ENCODE results near the gene NFKB1. TPM values are rescaled to one million over a fixed set of nuclear protein-coding genes. Genes with fewer than 3 reads are reported as not detected.

The NFKB1 gene
- total and polyA plus RNA-seq, 2 experiments from 2014 or later: 15.5 to 26.6 TPM

DNA sequence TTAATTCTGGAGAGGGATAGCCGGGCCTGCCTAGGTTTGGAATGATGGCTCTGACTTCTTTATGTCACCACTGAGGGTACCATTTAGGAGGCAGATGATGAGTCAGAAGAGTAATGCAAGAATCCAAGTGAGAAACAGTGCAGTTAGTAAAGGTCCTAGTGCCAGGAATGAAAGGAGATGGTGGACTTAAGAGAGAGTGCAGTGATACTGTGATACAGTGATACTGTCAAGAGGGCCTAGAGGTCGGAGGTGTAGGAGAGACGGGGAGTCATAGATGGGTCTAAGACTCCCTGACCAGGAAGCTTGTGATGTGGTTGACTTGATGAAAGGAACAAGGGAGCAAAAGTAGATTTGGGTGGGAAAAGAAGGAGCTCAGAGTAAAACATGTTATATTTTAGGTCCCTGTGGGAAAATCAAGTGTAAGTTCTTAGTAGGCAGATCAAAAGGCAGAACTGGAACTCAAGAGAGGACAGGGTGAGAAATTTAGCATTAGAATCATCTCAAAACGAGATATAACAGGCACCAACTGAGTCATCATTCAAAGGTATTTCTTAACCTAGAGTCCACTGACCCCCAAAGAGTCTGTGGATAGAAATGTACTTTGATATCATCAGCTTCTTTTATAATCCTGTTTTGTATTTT is 85.0 kb downstream of the NFKB1 start:
- Histone ChIP-seq H3K27ac (no peak overlapping the region), H3K4me1 (ENCODE audit: low read depth) (peaks cover 17% of the 10 kb centered on the region), H3K27me3 (no peaks in the 10 kb centered on the region), H3K4me3 (no peak overlapping the region), H3K36me3 (no peaks in the 10 kb centered on the region), H3K9me3 (ENCODE audit: low read depth) (no peaks in the 10 kb centered on the region)
- TF ChIP-seq, protein P1, sequence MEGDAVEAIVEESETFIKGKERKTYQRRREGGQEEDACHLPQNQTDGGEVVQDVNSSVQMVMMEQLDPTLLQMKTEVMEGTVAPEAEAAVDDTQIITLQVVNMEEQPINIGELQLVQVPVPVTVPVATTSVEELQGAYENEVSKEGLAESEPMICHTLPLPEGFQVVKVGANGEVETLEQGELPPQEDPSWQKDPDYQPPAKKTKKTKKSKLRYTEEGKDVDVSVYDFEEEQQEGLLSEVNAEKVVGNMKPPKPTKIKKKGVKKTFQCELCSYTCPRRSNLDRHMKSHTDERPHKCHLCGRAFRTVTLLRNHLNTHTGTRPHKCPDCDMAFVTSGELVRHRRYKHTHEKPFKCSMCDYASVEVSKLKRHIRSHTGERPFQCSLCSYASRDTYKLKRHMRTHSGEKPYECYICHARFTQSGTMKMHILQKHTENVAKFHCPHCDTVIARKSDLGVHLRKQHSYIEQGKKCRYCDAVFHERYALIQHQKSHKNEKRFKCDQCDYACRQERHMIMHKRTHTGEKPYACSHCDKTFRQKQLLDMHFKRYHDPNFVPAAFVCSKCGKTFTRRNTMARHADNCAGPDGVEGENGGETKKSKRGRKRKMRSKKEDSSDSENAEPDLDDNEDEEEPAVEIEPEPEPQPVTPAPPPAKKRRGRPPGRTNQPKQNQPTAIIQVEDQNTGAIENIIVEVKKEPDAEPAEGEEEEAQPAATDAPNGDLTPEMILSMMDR (IDR thresholded peaks at IDR 0.05; ENCODE audit: low read depth, low read length): no peak
- no peak for DNase-seq (ENCODE audit: low read depth in 1 of 2, low spot score in 1 of 2)

DNA sequence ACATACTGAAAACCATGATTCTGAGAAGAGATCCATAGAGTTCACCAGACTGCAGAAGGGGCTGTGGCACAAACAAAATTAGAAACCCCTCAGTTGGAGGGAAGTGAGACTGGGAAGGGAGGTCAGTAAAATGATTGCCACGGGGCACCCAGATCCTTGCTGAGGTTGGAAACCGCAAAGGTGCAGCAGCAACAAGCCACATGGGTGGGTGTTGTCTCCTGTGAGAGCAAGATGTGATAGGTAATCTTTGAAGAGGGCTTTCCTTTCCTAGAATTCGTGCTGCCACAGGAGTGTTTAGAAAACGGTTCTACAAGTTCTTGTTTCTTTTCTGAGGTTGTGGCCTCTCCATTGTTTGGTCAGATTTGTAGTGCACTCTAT is 85.5 kb downstream of the NFKB1 start:
- DNase-seq (ENCODE audit: low read depth in 1 of 2, low spot score in 1 of 2): no peak
- Histone ChIP-seq H3K36me3 (no peaks in the 10 kb centered on the region), H3K27ac (no peak overlapping the region), H3K4me3 (no peak overlapping the region), H3K4me1 (ENCODE audit: low read depth) (peaks cover 15% of the 10 kb centered on the region), H3K9me3 (ENCODE audit: low read depth) (no peaks in the 10 kb centered on the region), H3K27me3 (no peaks in the 10 kb centered on the region)
- TF ChIP-seq, protein P1 (IDR thresholded peaks at IDR 0.05; ENCODE audit: low read depth, low read length): no peak

DNA sequence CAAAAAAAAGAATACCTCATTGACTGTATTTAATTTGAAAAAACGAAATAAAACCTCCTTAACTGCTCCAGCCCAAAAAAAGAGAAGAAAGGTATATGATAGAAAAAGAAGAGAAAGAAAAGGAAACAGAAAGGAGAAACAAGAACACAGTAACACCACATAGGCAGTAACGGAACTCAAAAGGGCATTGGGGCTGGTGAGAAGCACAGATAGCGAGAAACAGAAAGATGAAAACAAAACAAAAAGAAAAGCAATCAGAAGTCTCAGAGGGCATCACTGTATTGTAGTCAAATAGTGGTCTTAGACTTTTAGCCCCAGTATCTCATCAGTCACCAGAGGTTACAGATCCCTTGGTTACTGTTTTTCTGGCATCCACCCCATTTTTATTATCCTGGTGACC is 88.6 kb downstream of the NFKB1 start:
- no peak overlapping the region for H3K27ac ChIP-seq
- no peak for DNase-seq (ENCODE audit: low read depth in 1 of 2, low spot score in 1 of 2)
- no peaks in the 10 kb centered on the region for H3K9me3 ChIP-seq (ENCODE audit: low read depth)
- TF ChIP-seq, protein P1 (IDR thresholded peaks at IDR 0.05; ENCODE audit: low read depth, low read length): no peak
- no peaks in the 10 kb centered on the region for H3K27me3 ChIP-seq
- no peaks in the 10 kb centered on the region for H3K36me3 ChIP-seq
- peaks cover 6% of the 10 kb centered on the region for H3K4me1 ChIP-seq (ENCODE audit: low read depth)
- no peak overlapping the region for H3K4me3 ChIP-seq

DNA sequence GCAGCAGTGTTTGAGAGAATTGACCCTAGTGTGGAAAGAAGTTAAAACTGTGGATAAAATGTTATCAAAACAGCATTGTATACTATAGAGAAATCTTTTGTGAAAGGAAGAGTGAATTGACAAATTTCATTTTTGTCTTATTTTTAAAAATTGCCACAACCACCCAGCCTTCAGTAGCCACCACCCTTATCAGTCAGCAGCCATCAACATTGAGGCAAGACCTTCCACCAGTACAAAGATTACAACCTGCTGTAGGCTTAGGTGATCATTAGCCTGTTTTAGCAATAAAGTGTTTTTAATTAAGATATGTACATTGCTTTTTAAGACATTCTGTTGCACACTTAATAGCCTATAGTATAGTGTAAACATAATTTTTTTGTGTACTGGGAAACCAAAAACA is 91.1 kb downstream of the NFKB1 start:
- TF ChIP-seq, protein P1 (IDR thresholded peaks at IDR 0.05; ENCODE audit: low read depth, low read length): no peak
- H3K9me3 ChIP-seq (ENCODE audit: low read depth): no peaks in the 10 kb centered on the region
- no peaks in the 10 kb centered on the region for H3K36me3 ChIP-seq
- peaks cover 31% of the 10 kb centered on the region for H3K4me1 ChIP-seq (ENCODE audit: low read depth)
- H3K4me3 ChIP-seq: no peak overlapping the region
- no peak overlapping the region for H3K27ac ChIP-seq
- H3K27me3 ChIP-seq: no peaks in the 10 kb centered on the region
- DNase-seq (ENCODE audit: low read depth in 1 of 2, low spot score in 1 of 2): no peak

DNA sequence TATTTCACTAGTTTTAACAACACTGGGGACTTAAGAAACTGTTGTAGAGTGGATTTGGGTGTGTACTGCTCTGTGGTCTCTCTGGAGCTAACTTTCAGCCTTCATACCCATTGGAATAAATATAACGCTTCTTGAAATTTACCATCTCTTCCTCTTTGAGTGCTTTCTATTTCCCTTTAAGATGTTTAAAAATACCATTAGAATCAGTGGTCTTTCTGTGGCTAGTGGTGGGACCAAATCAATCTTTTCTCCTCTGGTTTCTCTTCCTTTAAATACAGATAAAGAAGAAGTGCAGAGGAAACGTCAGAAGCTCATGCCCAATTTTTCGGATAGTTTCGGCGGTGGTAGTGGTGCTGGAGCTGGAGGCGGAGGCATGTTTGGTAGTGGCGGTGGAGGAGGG is 92.0 kb downstream of the NFKB1 start:
- no peak overlapping the region for H3K4me3 ChIP-seq
- TF ChIP-seq, protein P1 (IDR thresholded peaks at IDR 0.05; ENCODE audit: low read depth, low read length): no peak
- peaks cover 37% of the 10 kb centered on the region for H3K4me1 ChIP-seq (ENCODE audit: low read depth)
- H3K27me3 ChIP-seq: no peaks in the 10 kb centered on the region
- no peak for DNase-seq (ENCODE audit: low read depth in 1 of 2, low spot score in 1 of 2)
- H3K36me3 ChIP-seq: no peaks in the 10 kb centered on the region
- H3K9me3 ChIP-seq (ENCODE audit: low read depth): no peaks in the 10 kb centered on the region
- H3K27ac ChIP-seq: no peak overlapping the region
